ENCODE measurements around the gene ATL3.

Gene ATL3, protein sequence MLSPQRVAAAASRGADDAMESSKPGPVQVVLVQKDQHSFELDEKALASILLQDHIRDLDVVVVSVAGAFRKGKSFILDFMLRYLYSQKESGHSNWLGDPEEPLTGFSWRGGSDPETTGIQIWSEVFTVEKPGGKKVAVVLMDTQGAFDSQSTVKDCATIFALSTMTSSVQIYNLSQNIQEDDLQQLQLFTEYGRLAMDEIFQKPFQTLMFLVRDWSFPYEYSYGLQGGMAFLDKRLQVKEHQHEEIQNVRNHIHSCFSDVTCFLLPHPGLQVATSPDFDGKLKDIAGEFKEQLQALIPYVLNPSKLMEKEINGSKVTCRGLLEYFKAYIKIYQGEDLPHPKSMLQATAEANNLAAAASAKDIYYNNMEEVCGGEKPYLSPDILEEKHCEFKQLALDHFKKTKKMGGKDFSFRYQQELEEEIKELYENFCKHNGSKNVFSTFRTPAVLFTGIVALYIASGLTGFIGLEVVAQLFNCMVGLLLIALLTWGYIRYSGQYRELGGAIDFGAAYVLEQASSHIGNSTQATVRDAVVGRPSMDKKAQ

DNA sequence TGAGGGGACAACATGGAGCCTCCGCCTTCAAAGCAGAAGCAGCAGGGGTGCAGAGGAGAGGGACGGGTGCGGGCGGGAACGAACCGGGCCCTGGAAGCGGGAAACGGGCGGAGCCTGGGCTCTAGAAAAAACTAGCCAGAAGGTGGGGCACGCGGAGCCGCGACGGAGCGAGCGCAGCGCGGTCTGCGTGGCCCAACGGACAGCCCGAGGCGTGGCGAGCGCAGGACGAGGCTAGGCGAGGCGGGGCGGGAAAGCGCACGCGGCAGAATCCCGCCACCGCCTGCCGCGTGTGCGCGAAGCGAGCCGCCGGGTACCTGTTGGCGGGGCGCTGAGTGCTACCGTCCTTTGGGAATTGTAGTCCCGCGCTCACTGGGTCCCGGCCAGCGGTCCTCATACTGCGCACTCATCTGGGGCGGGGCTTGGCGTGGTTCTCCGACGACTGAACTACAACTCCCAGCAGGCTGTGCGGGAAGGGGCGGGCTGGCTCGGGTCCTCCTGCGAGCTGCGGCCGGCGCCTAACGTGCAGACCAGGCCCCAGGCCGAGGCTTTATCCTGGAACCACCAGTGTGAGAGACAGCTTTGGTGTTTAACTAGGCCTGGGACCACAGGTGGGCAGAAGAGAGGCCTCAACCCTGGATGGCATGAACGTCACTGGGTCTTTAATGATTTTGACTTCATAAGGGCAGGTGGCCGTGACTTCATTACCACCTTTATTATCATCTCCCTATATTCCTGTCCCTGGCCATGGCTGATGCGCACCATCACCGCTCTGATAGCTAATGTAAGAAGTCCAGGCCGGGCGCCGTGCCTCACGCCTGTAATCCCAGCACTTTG, at the start of gene ATL3:
Gene ATL3, minus strand, starts transcription at position 55 of the 834 bp plus-strand sequence. Its CDS starts 41 bp downstream, at position 14.
- peak; percentile 94 to 97 (median 97) for DNase-seq

DNA sequence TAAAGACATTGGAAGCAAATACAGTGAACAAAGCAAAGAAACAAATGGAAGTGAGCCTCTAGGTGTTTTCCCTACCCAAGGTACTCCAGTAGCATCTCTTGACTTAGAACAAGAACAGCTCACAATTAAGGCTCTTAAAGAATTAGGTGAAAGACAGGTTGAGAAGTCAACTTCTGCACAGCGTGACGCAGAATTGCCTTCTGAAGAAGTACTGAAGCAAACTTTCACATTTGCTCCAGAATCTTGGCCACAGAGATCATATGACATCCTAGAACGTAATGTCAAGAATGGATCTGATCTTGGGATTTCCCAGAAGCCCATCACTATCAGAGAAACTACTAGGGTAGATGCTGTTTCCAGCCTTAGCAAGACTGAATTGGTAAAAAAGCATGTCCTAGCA, 49.4 kb upstream of the ATL3 start:
- no peak for DNase-seq

DNA sequence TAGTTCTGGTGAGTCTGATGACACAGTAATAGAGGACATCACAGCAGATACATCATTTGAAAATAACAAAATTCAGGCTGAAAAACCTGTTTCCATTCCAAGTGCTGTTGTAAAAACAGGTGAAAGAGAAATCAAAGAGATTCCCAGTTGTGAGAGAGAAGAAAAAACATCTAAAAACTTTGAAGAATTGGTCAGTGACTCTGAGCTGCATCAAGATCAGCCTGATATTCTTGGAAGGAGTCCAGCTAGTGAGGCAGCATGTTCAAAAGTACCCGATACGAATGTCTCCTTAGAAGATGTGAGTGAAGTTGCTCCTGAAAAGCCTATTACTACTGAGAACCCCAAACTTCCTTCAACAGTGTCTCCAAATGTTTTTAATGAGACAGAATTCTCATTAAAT, 48.8 kb upstream of the ATL3 start:
- no peak for DNase-seq

DNA sequence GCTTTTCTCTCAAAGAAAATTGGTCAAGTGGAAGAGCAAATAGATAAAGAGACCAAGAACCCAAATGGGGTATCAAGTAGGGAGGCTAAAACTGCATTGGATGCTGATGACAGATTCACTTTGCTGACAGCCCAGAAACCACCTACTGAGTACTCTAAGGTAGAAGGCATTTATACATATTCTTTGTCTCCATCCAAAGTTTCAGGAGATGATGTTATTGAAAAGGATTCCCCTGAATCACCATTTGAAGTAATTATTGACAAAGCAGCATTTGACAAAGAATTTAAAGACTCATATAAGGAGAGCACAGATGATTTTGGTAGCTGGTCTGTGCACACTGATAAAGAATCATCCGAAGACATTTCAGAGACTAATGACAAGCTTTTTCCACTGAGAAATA, 47.8 kb upstream of the ATL3 start:
- no peak for DNase-seq

DNA sequence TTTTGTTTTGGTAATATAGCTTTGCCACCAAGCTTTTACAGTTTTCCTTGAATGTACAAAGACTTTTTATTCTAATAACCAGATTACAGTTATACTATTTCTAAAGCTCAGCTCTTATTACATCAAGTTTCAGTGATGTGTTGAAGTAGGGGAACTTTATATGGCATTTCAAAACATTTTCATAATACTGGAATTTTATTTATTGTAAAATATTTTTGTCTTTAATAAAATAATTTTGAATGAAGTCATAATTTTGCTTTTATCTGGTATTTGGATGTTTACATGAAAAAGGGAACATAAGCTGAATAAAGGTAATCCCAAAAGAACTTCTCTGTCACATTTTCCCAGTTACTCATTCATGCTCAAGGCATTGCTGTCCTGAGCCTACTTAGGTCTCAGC, 44.9 kb upstream of the ATL3 start:
- peak in 2 of 3 donors; percentile 40 to 57 for DNase-seq

DNA sequence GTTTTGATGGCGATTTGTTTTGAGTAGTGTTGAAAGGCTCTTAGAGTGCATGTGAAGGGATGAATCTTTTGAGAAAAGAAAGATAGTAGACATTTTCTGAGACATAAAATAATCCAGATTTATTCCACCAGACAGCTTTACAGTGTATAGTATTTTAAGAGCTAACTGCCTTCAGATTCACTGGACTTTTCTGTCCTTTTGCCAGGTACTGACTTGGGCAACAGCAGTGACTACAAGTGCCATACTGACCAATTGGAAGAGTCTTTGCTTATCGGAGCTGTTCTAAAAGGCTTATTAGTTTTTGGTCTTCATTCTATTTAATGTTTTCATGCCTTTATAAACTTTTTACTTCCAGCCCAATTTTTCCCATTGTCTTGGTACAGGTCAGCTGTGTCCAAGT, 42.6 kb upstream of the ATL3 start:
- no peak for DNase-seq

DNA sequence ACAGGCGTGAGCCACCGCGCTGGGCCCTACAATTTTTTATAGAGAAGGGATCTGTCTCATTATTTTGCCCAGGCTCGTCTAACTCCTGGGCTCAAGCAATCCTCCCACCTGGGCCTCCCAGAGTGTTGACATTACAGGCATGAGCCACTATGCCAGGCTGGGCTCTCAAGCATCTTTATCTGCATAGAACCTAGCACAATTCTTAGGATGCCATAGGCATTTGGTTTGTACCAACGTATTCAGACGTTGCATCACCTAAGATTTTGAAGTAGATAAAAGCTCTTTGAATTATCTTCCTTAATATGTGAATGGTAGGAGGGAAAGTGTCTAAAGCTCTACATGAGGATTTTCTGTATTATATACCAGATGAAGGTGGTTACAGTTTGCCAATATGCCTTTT, 40.7 kb upstream of the ATL3 start:
- no peak for DNase-seq

DNA sequence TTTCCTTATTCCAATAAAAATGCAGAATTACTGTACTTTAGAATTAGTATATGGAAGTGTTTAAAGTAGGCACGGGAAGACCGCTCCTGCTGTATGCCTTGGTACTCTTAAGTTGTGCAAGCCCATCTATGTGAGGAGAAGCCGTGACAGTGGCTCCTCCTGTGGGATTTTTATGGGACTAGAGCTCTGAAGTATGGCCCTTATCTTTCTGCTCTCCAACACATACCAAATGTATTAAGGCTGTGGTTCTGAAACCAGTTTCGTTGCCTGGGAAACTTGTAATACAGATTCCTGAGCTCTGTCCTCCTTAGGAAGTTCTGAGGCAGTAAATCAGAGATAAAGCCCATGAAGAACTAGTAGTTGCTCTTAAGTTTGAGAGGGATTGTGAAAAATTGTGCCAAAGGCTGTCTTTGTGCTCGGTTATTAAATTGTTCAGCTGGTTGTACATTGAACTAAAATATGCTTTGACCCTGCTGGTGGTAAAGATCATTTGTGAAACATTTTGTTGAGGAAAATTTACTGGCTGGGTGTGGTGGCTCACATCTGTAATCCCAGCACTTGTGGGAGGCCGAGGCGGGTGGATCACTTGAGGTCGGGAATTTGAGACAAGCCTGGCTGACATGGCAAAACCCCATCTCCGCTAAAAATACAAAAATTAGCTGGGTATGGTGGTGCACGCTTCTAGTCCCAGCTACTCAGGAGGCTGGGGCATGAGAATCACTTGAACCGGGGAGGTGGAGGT, 39.5 kb upstream of the ATL3 start:
- DNase-seq = no peak

DNA sequence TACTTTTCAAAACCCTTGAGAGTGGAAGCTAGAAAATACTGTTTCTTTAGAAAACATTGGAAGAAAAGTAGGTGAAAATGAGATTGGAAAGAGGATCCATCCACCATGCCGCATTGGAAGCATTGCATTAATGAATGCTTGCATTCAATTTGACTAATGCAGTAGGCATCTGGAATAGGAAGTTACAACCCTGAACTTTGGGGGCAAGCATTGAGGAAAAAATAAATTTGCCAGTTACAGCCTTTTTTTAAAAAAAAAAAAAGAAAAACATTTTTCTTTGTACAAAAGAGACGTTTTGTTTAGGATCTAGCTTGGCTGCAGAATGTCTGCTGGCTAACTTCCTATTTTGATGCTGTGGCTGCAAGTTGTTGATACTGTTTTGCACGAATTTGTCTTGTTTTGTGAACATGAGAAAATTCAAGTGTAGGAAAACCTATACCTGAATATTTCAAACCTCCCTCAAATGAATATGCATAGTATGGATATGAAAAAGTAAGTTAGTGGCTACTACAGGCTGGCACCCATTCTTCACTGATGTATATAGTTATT, 38.2 kb upstream of the ATL3 start:
- peak in 1 of 3 donors; percentile 10 for DNase-seq

DNA sequence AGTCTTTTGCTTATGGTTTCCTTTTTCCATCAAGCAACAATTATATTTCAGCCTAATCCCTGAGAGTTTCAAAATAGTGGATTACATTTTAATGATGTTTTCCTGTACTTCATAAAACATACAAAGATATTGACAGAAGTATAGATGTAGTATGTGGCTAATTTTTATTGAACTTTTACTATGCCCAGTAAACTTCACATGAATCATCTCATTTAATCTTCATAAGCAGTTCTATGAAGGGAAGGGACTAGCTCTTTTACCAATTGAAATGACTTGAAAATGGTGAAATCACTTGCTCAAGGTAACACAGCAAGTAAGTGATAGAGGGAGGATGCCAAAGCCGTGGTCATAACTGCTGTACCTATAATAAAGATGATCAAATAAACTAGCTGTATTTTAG, 37.6 kb upstream of the ATL3 start:
- no peak for DNase-seq

DNA sequence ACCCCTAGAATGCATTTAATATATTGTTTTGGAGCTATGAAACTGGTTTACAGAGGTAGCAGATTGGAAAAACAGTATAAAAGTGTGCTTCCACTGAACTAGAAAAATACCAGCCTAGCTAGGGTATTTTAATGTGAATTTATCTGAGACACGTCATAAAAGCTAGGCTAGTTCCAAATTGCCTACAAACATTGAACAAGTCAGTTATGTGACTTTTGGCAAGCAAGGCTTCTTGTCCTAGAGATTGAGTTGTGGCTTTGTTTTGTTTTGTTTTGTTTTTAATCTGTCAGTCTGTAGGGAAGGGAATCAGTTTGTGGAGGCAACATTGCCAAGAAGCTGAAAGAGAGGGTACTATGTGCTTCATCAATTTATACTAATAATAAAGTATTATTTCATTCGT, 34.4 kb upstream of the ATL3 start:
- no peak for DNase-seq

DNA sequence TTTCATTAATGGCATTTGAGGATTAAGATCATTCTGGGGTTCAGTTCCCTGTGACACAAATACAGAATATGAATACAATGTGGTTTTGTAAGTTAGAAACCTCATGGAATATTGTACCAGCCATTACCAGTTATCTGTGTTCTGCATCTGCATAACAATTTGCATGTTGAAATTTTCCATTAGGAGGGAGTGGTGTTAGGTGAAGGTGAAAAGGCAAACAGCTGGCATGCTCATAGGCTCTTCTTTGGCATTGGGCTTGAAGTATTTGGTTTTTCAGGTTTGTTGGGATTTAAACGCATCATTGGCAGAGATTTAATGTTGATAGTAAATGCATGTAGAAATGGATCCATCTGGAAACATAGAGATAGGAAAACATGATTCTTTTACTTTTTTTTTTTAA, 28.7 kb upstream of the ATL3 start:
- DNase-seq = no peak

DNA sequence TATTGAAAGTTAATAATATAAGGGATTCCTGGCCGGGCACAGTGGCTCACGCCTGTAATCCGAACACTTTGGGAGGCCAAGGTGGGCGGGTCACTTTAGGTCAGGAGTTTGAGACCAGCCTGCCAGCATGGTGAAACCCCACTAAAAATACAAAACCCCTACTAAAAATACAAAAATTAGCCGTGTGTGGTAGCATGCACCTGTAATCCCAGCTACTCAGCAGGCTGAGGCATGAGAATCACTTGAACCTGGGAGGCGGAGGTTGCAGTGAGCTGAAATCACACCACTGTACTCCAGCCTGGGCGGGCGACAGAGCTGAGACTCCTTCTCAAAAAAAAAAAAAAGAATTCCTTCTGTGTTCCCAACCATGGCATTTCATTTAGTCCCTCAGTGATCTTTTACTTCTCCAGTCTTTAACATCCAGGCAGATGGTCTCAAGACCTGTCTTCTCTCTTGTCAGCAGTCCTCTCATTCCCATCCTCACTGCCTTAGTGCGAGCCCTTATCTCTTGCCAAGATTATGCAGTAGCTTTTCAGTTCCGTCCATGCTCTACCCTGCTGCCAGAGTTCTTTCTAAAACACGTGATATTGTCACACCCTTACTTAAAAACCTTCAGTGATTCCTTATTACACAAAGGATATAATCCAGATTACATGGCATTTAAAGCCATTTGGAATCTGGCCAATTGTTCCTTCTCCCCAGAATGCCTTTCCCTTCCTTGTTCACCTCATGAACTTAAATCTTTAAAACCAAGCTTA, 28.0 kb upstream of the ATL3 start:
- DNase-seq = no peak

DNA sequence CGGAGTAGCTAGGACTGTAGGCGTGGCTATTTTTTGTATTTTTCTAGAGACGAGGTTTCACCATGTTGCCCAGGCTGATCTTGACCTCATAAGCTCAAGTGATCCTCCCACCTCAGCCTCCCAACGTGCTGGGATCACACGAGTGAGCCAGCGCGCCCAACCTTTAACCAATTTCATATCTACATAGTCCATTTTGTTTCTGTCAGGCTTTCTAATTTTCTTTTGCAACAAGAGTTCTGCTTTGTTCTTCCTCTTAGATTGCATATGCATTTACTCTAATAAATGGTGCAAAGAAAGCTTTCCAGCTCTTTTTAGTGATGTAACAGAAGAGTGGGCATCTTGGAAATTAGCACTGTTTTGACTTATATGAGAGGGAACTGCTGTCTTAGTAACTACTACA, 23.4 kb upstream of the ATL3 start:
- DNase-seq = peak; percentile 31 to 59 (median 59)

DNA sequence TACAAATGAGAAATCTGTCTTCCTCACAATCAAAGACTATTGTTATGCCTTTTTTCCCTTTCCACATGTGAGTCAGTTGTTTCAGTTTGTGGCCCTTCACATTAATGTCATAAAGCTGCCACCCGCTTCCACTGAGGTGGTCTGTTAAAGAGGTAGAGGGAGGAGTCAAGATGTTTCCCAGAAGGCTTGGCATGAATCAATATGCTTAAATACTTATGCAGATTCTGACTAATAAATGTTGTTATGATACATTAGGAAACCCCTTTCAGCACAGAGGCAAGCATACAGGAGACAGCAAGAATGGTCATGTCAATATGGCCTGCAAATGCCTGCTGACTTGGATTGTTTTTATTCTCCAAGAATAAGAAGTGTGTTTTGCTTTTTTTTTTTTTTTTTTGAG, 16.7 kb upstream of the ATL3 start:
- DNase-seq = no peak

DNA sequence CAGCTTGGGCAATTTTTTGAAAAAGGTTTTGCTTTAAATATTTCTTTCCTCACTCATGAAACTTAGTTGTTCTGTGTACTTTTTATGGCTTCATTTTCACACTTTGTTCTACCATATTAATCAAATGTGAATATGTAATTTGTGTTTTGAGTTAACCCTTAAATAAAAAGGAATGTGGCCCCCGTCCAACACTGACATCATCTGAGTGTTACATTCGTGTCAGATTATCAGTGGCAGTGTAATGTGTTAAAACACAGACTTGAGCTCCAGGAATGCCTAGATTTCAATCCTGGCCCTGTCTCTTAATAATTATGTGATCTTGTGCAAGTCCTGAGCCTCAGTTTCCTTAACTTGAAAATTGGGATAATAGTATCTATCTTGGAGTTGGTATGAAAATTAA, 15.8 kb upstream of the ATL3 start:
- DNase-seq = no peak

DNA sequence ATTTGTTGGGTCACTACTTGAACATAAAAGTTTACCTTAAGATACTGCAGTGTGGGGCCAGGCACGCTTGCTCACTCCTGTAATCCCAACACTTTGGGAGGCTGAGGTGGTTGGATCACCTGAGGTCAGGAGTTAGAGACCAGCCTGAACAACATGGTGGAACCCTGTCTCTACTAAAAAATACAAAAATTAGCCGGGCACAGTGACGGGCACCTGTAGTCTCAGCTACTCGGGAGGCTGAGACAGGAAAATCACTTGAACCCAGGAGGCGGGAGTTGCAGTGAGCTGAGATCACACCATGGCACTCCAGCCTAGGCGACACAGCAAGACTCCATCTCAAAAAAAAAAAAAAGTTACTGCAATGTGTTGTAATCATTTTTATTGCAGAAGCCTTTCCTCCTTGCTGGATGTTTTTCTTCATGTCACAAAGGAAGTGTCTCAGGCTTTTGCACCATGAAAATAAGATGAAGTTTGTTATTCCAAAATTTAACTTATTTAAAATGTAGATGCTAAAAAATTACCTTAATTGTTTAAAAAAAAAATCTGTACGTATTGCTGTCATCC, 14.1 kb upstream of the ATL3 start:
- DNase-seq = peak; percentile 26 to 42 (median 41)

DNA sequence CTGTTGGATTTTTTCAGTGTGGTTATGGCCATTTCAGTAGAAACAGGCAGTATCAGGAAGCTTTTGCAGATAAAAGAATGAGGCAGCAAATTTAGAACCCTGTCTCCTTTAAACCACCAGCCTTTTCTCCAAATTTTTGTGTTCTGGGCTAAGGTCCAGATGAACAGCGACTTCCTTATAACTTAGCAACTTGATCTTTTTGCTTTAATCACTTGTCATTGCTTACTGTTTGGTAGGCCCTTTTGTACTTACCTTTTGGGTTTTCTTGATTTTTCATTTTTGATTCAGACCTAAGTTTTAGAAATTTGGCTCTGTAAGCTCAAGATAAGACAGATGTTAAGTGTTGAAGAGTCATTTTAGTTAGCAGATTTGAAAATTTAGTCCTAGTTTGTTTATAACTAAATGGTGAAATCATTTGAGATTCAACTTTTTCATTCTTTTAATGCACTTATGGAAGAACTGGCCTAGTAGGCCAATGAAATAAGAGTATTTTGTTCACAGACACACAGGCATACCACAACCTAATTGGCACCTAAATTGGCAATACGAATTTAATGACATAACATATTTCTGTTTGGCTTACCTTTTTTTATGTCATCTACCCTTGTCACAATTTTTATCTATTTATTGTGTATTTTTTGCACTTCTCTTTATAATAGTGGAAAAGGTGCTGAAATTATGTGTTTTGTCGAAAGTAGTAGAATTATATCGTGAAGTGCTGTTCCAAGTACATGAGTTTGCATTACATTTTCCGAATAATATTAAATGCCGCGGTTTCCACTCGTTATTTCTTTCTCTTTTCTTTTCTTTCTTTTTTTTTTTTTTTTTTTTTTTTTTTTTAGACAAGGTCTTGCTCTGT, 12.2 kb upstream of the ATL3 start:
- peak in 1 of 3 donors; percentile 13 for DNase-seq

DNA sequence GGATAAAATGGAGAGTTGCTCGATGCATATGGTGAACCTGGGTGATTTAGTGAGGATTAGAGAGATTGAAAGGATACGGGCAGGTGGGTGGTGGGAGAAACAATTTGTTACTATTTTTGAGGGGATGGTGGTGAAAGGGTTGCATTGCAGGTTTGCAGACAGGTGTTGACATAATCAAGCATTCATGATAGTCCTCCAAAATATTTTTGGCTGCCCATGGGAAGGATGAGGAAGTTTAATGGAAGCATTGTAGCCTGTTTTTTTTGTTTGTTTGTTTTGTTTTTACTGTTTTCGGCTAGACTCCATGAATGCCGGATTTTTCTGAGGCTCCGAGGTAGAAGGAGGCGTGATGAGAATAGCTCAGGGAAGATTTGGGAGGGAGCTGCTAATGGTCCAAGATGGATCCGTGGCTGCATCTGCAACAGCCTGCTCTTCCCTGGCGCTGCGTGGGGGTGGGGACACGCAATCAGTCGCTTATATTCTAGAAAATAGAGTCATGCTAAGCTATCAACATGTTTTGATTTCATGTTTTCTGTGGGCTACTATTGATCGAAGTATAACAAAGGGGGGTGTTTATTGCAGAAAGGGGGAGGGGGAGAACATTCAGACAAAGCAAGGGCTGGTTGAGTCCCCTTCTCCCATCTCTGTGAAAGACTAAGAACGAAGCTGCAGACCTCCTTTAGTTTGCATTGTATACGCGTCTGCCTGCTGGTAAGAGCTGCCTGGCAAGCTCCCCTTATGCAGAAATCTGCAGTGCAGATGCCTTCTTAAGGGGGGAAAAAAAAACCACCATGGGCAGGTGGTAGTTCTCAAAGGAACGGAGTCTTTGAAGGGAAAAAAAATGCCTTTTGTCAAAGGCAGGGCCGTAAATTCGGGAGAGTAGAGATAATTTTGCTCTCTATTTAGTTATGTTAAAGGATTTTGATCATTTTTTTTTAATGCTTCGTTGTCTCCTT, 11.2 kb upstream of the ATL3 start:
- DNase-seq = peak; percentile 51 to 68 (median 54)
